ENCODE results near the gene SLPI.

GRCh38 chr20:45275338-45275737 lies 21.0 kb upstream of the SLPI start:
- TF ChIP-seq, protein P1, sequence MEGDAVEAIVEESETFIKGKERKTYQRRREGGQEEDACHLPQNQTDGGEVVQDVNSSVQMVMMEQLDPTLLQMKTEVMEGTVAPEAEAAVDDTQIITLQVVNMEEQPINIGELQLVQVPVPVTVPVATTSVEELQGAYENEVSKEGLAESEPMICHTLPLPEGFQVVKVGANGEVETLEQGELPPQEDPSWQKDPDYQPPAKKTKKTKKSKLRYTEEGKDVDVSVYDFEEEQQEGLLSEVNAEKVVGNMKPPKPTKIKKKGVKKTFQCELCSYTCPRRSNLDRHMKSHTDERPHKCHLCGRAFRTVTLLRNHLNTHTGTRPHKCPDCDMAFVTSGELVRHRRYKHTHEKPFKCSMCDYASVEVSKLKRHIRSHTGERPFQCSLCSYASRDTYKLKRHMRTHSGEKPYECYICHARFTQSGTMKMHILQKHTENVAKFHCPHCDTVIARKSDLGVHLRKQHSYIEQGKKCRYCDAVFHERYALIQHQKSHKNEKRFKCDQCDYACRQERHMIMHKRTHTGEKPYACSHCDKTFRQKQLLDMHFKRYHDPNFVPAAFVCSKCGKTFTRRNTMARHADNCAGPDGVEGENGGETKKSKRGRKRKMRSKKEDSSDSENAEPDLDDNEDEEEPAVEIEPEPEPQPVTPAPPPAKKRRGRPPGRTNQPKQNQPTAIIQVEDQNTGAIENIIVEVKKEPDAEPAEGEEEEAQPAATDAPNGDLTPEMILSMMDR (IDR thresholded peaks at IDR 0.05; ENCODE audit: low read depth, low read length, poor library complexity, severe bottlenecking) = no peak
- TF ChIP-seq EZH2phosphoT487 (IDR thresholded peaks at IDR 0.05; ENCODE audit: borderline replicate concordance, low read length) = no peak
